Measurements from ENCODE around the gene HS3ST3B1. TPM values are rescaled to one million over a fixed set of nuclear protein-coding genes. Genes with fewer than 3 reads are reported as not detected.

HS3ST3B1 gene
- total RNA-seq, 1 experiment from 2014 or later = 2.4 TPM

DNA sequence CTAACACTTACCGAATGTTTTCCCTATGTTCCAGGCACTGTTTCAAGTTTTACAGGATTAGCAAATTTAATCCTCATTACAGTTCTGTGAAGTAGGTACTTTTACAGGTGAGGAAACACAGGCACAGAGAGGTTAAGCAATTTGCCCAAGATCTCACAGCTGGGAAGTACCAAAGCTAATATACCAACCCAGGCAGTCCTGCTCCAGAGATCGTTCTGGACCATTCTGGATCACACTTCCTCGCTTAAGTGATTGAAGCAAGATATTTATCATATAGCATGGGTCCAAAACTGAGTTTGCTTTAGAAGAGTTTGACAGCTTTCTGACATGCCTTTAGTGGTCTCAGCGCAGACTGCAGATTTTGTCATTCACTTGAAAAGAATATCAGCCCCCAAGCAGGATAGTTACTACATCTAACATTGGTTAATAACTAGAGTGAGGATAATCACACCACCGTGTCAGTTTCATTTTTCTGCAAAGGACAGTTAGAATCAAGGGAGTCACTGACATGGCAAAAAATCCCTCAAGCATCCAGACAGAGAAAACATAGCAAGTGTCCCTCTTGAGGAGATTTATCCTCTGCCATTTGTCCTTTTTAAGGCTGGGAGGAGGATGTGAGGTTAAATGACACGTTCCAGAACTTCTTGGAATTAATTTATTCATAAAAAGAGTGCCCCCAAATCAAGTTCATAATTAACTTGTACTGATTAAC lies 5.1 kb downstream of the HS3ST3B1 start:
- Histone ChIP-seq H3K9ac (ENCODE audit: low read length) (no peak overlapping the region), H3K4me1 (ENCODE audit: control insufficient read depth in 1 of 2, insufficient read depth in 2 of 2, low read length in 2 of 2) (peaks cover 9 to 21% of the 10 kb centered on the region in 2 experiments; a peak in 3 of 4 replicates), H3K27ac (ENCODE audit: low read depth, low read length) (no peak overlapping the region), H3K9me3 (ENCODE audit: control insufficient read depth in 1 of 2, insufficient read depth in 1 of 2, low read depth in 1 of 2, low read length in 2 of 2) (no peaks in the 10 kb centered on the region), H3K9me2 (ENCODE audit: insufficient read depth) (no peaks in the 10 kb centered on the region), H3K27me3 (ENCODE audit: insufficient read depth, low read length) (no peaks in the 10 kb centered on the region), H3K4me2 (ENCODE audit: low read length) (no peak overlapping the region), H3K4me3 (replicated peaks in 1 of 2; ENCODE audit: low read depth in 1 of 2, low read length in 2 of 2) (no peak overlapping the region), H3K79me2 (ENCODE audit: insufficient read depth, low read length) (no peaks in the 10 kb centered on the region), H4K20me1 (ENCODE audit: insufficient read depth) (no peaks in the 10 kb centered on the region), H3K36me3 (ENCODE audit: control insufficient read depth in 1 of 2, insufficient read depth in 2 of 2, low read length in 2 of 2) (no peaks in the 10 kb centered on the region), H2AFZ (ENCODE audit: low read depth, low read length, poor library complexity, severe bottlenecking) (no peak overlapping the region)
- ChIA-PET CTCF (interaction anchor here (1.5 kb wide), 1 partner anchor 707 kb away, joined by 3 read pairs; no protein-coding TSS in a partner anchor), RAD21 (ENCODE audit: low non-redundant PET in 1 of 2, low total read pairs in 2 of 2, uncharacterized antibody in 2 of 2, unreplicated experiment in 2 of 2) (no interaction called here), POLR2A (no interaction called here)
- DNase-seq (ENCODE audit: low read depth, low spot score) = no peak
- TF ChIP-seq RAD21 (IDR thresholded peaks at IDR 0.05; ENCODE audit: low read depth) (no peak), ZFX (IDR thresholded peaks at IDR 0.05) (no peak), JUND (IDR thresholded peaks at IDR 0.05) (no peak), EZH2 (IDR thresholded peaks at IDR 0.05) (no peak), ZNF274 (IDR thresholded peaks at IDR 0.05; ENCODE audit: low read depth, low read length) (no peak), YY1 (IDR thresholded peaks at IDR 0.05; ENCODE audit: extremely low read depth, insufficient replicate concordance, low read depth, low read length) (no peak), CEBPB (IDR thresholded peaks at IDR 0.05; ENCODE audit: low read depth) (no peak), ELF1 (IDR thresholded peaks at IDR 0.05; ENCODE audit: borderline replicate concordance, low read depth) (no peak), SRF (IDR thresholded peaks at IDR 0.05; ENCODE audit: low read depth) (no peak), CBX3 (IDR thresholded peaks at IDR 0.05; ENCODE audit: low read depth) (no peak), TCF7L2 (IDR thresholded peaks at IDR 0.05; ENCODE audit: borderline replicate concordance, extremely low read depth, insufficient read depth, insufficient read length) (no peak), EGR1 (IDR thresholded peaks at IDR 0.05; ENCODE audit: low read depth) (no peak), SP1 (IDR thresholded peaks at IDR 0.05; ENCODE audit: low read depth) (no peak), POLR2AphosphoS5 (IDR thresholded peaks at IDR 0.05; ENCODE audit: low read depth, low read length) (no peak)
- TF ChIP-seq, protein P1, sequence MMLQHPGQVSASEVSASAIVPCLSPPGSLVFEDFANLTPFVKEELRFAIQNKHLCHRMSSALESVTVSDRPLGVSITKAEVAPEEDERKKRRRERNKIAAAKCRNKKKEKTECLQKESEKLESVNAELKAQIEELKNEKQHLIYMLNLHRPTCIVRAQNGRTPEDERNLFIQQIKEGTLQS (IDR thresholded peaks at IDR 0.05) = no peak
- TF ChIP-seq, protein P2, sequence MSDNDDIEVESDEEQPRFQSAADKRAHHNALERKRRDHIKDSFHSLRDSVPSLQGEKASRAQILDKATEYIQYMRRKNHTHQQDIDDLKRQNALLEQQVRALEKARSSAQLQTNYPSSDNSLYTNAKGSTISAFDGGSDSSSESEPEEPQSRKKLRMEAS (IDR thresholded peaks at IDR 0.05) = no peak
- TF ChIP-seq, protein P3, sequence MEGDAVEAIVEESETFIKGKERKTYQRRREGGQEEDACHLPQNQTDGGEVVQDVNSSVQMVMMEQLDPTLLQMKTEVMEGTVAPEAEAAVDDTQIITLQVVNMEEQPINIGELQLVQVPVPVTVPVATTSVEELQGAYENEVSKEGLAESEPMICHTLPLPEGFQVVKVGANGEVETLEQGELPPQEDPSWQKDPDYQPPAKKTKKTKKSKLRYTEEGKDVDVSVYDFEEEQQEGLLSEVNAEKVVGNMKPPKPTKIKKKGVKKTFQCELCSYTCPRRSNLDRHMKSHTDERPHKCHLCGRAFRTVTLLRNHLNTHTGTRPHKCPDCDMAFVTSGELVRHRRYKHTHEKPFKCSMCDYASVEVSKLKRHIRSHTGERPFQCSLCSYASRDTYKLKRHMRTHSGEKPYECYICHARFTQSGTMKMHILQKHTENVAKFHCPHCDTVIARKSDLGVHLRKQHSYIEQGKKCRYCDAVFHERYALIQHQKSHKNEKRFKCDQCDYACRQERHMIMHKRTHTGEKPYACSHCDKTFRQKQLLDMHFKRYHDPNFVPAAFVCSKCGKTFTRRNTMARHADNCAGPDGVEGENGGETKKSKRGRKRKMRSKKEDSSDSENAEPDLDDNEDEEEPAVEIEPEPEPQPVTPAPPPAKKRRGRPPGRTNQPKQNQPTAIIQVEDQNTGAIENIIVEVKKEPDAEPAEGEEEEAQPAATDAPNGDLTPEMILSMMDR (IDR thresholded peaks at IDR 0.05 in 2 of 3, conservative IDR thresholded peaks at IDR 0.05 in 1 of 3; ENCODE audit: borderline replicate concordance in 1 of 3, insufficient read depth in 1 of 3, low read depth in 2 of 3, low read length in 2 of 3) = no peak
- TF ChIP-seq, protein P4, sequence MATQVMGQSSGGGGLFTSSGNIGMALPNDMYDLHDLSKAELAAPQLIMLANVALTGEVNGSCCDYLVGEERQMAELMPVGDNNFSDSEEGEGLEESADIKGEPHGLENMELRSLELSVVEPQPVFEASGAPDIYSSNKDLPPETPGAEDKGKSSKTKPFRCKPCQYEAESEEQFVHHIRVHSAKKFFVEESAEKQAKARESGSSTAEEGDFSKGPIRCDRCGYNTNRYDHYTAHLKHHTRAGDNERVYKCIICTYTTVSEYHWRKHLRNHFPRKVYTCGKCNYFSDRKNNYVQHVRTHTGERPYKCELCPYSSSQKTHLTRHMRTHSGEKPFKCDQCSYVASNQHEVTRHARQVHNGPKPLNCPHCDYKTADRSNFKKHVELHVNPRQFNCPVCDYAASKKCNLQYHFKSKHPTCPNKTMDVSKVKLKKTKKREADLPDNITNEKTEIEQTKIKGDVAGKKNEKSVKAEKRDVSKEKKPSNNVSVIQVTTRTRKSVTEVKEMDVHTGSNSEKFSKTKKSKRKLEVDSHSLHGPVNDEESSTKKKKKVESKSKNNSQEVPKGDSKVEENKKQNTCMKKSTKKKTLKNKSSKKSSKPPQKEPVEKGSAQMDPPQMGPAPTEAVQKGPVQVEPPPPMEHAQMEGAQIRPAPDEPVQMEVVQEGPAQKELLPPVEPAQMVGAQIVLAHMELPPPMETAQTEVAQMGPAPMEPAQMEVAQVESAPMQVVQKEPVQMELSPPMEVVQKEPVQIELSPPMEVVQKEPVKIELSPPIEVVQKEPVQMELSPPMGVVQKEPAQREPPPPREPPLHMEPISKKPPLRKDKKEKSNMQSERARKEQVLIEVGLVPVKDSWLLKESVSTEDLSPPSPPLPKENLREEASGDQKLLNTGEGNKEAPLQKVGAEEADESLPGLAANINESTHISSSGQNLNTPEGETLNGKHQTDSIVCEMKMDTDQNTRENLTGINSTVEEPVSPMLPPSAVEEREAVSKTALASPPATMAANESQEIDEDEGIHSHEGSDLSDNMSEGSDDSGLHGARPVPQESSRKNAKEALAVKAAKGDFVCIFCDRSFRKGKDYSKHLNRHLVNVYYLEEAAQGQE (IDR thresholded peaks at IDR 0.05; ENCODE audit: low read depth) = no peak
- BruUV-seq (replicated peaks) = no TSS peak
- no peak for ATAC-seq
- intact Hi-C loops (cut with micrococcal nuclease) = loop anchor here (10.0 kb wide), 2 partner anchors 261 to 619 kb away; no protein-coding TSS in a partner anchor
